ENCODE measurements around the gene MSL2.
"Not testable (repeated sequence)": the region's sequence is repeated elsewhere in the genome, so short reads cannot be mapped to it uniquely, and the experiment has no call there.

MSL2 gene

GRCh38 chr3:136192831-136193230, 3.3 kb downstream of the MSL2 start:
- no peak for FAIRE-seq

- FAIRE-seq = not testable (repeated sequence)
Observed at GRCh38 chr3:136192195-136192594, 3.9 kb downstream of the MSL2 start.

DNA sequence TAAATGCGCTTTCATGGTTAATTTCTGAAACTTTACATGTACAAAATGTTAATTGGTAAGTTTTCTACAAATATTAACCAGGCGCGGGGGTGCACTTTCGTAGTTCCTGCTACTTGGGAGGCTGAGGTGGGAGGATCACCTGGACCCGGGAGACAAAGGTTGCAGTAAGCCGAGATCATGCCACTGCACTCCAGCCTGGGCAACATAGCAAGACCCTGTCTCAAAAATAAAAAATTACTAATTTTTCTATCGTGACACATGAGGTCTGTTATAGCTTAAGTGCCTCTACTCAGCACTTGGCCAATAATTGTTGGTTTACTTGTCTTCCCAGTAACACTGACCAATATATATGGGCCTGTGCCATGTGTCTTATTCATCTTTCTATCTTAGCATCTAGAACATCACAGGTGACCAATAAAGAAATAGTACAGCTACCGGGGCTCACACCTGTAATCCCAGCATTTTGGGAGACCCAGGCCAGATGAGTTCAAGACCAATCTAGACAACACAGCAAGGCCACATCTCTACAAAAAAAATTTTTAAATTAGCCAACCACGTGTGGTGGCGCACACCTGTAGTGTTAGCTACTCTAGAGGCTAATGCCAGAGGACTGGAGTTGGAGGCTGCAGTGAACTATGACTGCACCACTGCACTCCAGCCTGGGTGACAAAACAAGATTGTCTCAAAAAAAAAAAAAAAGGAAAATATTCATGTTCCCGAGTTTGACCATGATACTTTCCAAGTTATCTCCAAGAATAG, 6.1 kb downstream of the MSL2 start:
- FAIRE-seq = no peak

DNA sequence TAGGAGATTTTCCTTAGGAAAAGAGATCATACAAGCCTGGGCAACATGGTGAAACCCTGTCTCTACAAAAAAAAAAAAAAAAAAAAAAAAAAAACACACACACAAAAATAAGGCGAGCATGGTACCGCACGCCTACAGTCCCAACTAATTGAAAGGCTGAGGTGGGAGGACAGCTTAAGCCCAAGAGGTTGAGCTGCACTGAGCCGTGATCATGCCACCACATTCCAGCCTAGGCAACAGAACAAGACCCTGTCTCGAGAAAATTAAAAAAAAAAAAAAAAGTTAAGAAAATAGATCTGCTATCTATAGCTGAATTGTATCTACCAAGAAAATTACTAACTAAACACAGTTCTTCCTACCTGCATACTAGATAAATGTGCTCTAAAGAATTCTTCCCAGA, 7.1 kb downstream of the MSL2 start:
- no peak for FAIRE-seq

GRCh38 chr3:136187868-136188267, 8.3 kb downstream of the MSL2 start:
- FAIRE-seq = no peak

GRCh38 chr3:136186846-136187245, 9.3 kb downstream of the MSL2 start:
- FAIRE-seq = no peak

DNA sequence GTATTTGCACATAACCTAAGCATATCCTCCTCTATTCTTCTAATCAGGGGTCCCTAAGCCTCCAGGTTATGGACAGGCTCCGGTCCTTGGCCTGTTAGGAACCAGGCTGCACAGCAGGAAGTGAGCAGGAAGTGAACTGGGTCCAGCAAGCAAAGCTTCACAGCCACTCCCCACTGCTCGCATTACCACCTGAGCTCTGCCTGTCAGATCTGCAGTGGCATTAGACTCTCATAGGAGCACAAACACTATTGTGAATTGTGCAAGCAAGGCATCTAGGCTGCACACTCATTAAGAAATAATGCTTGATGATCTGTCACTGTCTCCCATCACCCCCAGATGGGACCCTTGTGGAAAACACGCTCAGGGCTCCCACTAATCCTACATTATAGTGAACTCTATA, 9.8 kb downstream of the MSL2 start:
- FAIRE-seq = no peak

- FAIRE-seq = no peak
Observed at GRCh38 chr3:136184703-136185102, 11.4 kb downstream of the MSL2 start.

GRCh38 chr3:136181741-136182140, 14.4 kb downstream of the MSL2 start:
- FAIRE-seq = no peak

- FAIRE-seq = no peak
Observed at GRCh38 chr3:136177876-136178275, 18.3 kb downstream of the MSL2 start.

- no peak for FAIRE-seq
Observed at GRCh38 chr3:136173939-136174490, 22.1 kb downstream of the MSL2 start.

- FAIRE-seq = no peak
Observed at GRCh38 chr3:136171097-136171542, 25.0 kb downstream of the MSL2 start.

DNA sequence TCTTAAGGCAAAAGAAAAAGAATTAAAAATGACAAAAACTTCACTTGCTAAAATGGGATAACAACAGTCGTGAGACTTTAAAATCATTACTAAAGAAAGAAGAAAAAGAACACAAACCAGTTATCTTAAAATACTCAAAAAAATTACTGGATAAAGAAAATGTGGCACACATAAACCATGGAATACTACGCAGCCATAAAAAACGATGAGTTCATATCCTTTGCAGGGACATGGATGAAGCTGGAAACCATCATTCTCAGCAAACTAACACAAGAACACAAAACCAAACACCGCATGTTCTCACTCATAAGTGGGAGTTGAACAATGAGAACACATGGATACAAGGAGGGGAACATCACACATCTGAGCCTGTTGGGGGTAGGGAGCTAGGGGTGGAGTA, 27.9 kb downstream of the MSL2 start:
- FAIRE-seq = not testable (repeated sequence)

GRCh38 chr3:136166507-136166906, 29.6 kb downstream of the MSL2 start:
- no peak for FAIRE-seq

DNA sequence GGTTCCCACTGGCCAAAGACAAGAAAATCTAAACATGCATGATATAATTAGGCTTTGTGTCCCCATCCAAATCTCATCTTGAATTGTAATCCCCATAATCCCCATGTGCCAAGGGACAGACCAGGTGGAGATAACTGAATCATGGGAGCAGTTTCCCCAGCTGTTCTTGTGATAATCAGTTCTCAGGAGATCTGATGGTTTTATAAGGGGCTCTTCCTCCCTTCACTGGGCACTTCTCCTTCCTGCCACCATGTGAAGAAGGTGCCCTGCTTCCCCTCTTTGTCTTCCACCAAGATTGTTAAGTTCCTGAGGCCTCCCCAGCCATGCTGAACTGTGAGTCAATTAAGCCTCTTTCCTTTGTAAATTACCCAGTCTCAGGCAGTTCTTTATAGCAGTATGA, 32.5 kb downstream of the MSL2 start:
- not testable (repeated sequence) for FAIRE-seq

DNA sequence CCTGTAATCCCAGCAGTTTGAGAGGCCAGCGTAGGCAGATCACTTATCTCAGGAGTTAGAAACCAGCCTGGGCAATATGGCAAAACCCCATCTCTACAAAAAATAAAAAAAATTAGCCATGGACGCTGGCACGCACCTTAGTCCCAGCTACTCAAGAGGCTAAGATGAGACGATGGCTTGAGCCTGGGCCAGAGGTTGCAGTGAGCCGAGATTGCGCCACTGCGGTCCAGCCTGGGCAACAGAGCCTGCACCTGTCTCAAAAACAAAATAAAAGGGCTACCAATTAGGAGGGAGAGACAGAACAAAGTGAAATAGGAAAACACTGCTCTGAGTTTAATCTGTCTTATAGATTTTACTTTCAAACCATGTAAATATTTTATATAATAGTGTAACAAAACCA, 33.8 kb downstream of the MSL2 start:
- no peak for FAIRE-seq

DNA sequence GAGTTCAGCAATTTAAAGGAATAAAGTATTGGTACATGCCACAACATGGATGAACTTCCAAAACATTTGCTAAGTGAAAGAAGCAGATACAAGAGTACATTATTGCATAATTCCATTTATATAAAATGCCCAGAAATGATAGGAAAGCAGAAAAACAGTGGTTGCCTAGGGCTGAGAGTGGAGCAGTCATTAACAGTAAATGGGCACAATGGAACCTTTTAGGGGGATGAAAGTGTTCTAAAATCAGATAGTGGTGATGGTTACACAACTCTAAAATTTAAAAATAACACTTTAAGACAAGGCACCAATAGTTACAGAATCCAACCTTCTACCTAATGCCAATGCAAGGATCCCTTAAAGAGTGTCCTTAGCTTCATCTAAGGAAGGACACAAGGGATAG, 34.6 kb downstream of the MSL2 start:
- no peak for FAIRE-seq

DNA sequence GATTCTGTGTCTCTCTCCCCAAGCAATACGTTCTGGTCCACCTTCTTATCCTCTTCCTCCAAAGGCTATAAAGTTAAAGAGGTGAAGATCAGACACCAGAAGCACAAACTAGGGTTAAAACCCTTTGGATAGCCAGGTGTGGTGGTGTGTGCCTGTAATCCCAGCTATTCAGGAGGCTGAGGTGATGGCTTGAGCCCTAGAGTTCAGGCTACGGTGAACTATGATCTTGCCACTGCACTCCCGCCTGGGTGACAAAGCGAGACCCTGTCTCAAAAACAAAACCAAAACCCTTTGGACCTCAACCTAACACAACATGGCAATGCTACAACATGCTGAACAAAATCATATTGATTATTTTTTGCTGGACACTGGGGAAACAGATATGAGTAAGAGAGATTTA, 43.2 kb downstream of the MSL2 start:
- no peak for FAIRE-seq

- FAIRE-seq = no peak
Observed at GRCh38 chr3:136152176-136152843, 43.8 kb downstream of the MSL2 start.

DNA sequence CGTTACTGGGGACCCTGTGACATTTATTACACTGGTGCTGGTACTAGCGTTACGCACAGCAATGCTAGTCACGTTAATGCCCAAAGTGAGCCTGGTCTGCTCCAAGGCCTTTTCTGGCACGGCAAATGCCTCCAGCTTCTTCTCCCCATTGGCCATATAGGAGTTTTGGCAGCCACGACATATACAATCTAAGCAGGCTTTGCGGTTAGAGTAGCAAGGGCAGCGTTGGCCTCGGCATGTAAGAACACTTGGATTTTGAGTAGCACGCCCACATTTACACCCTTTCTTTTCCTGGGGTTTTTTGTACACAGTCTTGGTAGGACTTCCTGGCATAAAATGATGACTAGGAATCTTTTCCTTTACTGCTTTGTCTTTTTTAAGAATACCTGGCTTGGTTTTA, 44.9 kb downstream of the MSL2 start:
- no peak for FAIRE-seq

- FAIRE-seq = no peak
Observed at GRCh38 chr3:136149667-136150066, 46.5 kb downstream of the MSL2 start.

DNA sequence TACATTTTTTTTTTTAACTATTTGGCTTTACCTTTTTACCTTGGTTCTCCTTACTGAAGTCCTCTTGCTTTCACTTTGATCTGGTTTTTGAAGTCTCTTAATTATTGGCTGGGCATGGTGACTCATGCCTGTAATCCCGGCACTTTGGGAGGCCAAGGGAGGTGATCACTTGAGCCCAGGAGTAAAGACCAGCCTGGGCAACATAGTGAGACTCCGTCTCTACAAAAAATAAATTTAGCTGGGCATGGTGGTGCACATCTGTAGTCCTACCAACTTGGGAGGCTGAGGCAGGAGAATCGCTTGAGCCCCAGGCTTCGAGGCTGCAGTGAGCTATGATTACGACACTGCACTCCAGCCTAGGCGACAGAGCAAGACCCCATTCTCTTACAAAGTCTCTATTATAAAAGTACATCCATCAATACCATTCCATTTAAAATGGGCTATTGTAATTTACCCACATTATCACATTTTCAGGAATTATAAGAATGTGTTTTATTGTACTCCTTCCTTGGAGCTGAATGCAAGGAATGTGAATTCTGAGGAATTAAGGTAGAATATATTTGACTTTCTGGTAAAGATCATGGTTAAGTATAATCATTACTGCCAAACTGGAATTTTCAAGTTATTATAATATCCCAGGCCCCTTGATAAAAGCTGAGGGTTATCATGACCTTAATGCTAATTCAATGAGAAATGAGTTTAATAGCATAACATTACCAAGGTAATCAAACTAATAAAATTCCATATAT, 49.0 kb downstream of the MSL2 start:
- FAIRE-seq = peak; percentile 93

GRCh38 chr3:136144397-136144796, 51.7 kb downstream of the MSL2 start:
- not testable (repeated sequence) for FAIRE-seq

- peak; percentile 98 for FAIRE-seq
Observed at GRCh38 chr3:136142592-136142991, 53.5 kb downstream of the MSL2 start.
